HG03280 (cell line): Measurements from ENCODE around the gene ITK.

ENCODE experiments used
- ATAC-seq: cut with Tn5 transposase; IDR thresholded peaks from one replicate; pipeline ENCODE4 v1.9.1; 2021; ENCODE audit warnings: mild to moderate bottlenecking, moderate library complexity; ENCODE audit not compliant: unreplicated experiment

The ITK gene

DNA sequence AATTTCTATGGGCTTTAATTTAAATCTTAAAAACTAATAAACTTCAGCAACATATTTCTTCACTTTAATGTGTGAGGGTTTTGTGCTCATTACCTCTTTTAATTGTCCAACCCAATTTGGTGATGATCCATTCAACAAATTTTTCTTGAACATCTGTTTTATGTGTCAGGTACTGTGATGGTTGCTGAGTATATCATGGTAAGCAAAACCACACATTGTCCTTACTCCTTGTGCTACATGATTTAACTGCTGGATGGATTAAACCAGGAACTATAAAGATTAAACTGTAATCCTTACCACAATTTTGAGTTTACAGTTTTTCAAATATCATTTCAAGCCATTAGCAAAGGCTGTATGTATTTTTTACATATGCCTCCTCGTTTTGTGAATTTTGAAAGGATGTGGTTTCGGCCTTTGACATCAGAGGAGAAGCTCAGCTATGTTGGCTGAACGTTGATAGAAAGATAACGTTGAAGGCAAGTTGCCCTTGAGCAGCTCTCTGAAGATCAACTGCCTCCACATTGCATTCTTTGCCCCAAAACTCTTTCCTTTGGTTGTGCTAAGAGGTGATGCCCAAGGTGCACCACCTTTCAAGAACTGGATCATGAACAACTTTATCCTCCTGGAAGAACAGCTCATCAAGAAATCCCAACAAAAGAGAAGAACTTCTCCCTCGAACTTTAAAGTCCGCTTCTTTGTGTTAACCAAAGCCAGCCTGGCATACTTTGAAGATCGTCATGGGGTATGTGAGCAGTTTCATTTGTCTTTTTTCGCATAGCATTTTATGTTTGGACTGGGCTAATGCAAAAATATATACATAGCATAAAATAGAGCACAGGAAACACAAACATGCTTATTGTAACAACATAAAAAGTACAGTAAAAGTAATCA, at the start of gene ITK:
Gene ITK (plus strand): TSS at position 467 of the 891 bp plus-strand sequence. CDS start 138 bp downstream, at position 605.
- ATAC-seq, result no peak

DNA sequence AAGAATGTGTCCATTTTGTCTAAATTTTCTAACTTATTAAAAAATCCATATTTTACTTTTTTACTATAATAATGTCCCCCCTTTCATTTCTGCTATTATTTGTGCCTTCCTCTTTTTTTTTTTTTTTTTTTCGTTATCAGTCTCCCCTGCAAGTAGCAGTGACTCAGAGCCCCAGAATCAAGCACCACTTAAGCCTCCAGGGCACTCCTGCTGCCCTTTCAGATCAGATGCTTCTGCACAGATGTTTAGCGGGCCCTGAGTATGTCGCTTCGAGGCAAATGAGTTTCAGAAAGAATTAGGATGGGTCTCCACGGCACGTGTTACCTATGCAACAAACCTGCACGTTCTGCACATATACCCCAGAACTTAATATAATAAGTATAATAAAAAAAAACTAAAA, 49.7 kb upstream of the ITK start:
- ATAC-seq, result peak; percentile 63

DNA sequence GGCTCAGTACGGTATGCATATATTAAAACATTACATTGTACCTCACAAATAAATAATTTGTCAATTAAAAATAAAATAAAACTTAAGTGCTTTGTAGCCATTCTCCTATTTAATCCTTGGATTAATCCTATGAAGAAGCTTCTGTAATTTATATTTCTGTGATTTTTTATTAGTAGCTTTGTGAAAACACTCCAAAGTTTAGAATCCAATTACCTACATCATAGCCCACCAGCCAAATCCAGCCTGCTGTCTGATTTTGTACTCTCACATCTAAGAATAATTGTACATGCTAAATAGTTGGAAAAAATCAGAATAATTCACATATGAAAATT, 48.4 kb upstream of the ITK start:
- no peak for ATAC-seq

DNA sequence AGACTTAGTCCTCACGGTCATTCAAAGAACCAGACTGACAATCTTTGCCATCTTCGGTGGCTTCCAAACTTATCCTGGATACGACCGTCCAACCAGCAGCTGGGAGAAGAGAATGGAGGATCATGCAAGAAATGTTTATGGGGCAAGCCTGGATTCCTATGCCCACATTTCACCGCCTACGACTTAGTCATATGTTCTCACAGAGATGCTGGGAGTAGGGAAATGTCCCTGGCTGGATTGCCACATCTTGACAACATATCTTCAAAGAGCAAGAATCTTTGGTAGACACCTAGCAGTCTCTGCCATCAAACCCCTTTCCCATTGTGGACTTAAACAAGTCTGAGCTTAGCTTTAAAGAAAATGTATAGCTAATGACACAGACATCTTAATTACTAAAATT, 42.9 kb upstream of the ITK start:
- ATAC-seq, result no peak

DNA sequence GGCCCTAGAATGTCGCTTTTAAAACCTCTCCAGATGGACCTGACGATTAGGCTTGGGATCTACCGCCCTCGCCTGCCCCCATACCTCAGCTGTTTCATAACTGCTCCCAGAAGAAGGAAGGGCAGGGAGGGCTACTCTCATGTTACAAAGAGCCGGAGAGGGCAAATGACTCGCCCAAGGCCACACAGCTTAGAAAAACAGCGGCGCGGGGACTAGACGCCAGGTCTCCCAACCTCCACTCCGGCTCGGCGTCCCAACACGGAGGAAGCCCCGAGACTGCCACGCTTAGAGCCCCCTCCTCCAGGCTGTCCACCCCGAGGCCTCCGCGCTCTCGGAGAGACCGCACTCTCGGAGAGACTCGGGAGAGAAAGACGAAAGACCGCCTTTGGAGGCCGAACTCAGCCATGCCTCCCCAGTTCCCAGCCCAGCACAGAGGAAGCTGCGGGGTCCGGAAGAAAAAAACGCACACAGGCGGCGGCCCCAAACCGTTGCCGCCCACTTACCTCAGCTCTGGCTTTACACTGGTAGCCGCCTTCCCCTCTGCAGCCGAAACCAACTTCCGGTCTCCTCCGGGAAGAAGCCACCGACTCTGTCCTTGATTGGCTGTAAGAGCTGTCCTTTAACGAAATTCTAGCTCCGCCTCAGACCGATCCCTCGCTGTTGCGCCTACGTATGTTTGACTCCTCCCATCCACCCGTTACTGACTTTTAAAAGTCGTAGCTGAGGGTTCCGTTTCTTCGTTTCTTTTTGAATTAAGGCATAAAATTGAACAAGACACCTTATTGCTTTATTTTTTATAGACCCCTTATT, 38.1 kb upstream of the ITK start, which contains the start of gene MED7:
Gene MED7 (minus strand): TSS at position 549 of the 810 bp plus-strand sequence. CDS start 3,434 bp downstream, outside the sequence.
- ATAC-seq, result peak; percentile 100

DNA sequence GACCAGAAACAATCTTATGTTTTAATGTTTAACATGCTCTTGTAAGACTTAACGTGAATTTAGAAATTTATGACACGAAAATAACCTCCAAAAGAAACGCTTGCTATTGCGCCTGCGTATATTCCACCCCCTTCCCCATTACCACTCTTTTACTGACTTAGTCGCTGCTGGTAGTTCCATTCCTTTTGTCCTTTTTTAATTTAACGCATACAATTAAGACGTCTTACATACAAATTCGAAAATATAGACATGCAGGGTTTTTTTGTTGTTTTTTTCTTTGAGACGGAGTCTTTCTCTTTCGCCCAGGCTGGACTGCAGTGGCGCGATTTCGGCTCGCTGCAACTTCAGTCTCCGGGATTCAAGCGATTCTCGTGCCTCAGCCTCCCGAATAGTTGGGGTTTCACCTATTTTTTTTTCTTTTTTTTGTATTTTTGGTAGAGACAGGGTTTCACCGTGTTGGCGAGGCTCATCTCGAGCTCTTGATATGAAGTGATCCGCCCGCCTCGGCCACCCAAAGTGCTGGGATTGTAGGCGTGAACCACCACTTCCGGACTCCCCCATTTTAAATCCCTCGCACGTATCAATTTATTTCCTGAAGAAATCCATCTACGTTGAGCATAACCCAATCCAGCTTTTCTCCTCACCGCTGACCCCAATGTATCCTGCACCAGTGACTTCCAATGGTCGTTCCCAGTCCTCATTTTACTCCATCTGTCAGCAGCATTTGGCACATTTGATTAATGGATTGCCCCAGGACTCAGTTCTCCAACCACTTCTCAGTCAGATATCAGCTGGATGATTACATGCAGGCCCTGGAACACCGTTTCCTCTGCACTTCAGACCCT, 37.3 kb upstream of the ITK start:
- peak; percentile 40 for ATAC-seq

DNA sequence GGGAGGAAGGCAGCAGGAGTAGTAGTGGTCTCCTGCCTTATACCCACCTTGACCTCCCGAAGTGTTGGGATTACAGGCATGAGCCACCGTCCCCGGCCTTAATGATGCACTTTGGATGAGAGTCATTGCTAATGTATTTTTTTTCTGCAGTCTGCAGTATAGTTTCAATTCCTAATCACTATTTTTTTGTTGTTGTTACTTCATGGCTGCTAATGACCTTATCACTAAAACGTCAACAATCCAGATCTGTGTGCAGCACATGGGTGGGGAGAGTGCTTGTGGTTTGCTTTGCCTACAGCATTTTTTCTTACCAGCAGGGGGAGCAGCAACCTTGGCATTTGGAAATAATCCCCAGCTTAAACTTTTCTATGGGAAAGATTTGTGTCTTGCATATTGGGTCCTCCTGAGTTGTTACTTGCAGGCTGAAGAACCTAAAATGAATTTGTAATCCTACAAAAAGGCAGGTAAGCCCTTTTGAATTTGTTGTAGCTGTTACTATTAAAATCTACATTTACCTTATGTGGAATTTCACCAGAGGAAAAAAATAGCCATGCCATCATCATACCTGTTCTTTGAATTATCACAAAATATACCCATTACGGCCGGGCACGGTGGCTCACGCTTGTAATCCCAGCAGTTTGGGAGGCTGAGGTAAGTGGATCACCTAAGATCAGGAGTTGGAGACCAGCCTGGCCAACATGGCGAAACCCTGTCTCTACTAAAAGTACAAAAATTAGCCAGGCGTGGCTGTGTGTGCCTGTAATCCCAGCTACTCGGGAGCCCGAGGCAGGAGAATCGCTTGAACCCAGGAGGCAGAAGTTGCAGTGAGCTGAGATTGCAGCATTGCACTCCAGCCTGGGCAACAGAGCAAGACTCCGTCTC, 31.7 kb upstream of the ITK start:
- ATAC-seq, result peak; percentile 84

DNA sequence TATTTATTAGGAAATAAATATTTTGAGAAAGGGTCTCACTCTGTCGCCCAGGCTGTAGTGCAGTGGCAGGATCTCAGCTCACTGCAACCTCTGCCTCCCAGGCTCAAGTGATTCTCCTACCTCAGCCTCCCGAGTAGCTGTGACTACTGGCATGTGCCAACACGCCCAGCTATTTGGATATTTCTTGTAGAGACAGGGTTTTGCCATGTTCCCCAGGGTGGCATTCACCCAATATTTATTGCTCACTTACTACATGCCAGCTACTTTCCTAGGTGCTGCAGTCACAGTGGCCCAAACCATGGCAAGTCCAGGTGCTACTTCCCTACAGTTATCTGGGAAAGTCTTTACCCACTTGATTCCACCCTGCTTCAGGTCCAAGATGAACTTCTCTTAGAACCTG, 29.6 kb upstream of the ITK start:
- no peak for ATAC-seq

DNA sequence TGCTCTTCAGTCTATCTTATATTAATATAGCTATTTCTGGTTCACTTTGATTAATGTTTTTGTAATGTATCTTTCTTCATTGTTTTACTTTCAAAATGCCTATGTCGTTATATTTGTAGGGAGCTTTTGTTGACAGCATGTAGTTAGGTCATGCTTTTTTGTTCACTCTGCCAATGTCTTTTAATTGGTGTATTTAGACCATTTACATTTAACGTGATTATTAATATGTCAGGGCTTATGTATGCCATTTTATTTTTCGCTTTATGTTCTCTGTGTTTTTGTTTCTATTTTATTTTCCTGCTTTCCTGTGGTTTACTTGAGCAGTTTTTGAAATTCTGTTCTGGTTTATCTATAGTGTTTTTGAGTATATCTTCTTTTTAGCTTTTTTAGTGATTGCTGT, 25.3 kb upstream of the ITK start:
- ATAC-seq, result no peak

DNA sequence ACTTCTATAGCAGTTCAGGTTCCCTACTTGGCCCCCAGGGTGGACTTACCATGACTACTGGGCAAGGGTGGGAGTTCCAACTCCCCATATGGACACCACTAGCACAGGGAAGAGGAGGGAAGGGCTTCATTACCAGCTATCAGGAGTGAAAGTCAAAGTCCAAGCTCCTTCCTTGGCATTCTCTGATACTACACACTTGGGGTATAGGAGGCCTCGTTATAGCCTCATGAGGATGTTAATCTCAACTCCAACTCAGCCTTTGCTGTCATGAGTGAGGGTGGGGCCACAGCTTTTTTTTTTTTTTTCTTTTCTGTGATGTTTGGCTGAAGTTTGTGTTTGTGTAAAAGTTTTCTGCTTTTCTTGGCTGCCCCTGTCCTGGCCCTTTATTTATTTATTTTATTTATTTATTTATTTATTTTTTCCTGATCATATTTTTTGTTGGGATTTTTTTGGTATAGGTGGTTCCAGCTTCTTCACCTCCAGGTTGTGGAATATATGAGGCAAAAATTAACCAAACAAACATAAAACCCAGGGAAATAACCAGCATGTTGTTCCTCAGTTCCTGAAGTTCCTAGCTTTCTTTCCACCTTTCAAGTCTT, 23.2 kb upstream of the ITK start:
- no peak for ATAC-seq

DNA sequence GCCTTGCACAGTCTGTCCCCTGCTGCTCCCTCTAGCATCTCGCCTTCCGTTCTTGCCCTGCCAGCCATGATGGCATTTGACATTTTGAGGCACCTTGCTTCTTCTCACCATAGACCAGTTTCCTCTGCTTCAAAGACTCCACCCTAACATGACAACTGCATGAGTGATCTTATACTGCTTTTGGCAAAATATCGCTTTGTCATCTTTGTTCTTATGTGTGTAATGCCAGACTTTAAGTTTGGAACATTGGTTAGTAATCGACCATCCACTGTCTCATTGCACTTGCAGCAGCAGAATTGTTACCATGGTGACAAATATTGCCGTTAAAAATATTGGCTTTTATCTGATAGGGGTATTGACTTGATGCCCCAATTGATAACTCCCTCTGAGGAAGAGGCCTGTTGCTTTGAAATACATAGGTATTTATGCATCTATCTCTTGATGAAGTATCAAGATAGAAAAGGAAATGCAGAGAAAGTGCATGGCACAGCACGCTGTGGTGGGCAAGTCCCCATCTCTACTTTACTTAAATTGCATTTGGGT, 21.4 kb upstream of the ITK start:
- no peak for ATAC-seq

DNA sequence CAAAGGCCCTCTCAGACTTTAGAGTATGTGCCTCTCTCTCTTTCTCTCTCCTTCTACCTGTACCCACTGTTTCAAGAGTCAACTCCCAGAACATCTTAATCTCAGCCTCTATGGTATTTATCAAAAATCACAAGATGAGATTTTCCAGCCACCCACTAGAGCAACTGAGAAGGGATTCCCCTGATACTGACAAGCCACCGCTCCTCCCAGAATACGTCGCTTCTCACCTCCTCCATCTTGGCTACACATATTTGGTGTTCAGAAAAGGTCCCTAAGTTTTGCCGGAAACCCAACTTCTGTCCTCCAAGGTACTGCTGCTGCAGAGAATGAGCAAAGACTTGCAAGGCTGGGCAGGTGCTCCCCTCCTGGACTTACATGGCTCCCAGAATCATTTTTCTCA, 20.6 kb upstream of the ITK start:
- no peak for ATAC-seq

DNA sequence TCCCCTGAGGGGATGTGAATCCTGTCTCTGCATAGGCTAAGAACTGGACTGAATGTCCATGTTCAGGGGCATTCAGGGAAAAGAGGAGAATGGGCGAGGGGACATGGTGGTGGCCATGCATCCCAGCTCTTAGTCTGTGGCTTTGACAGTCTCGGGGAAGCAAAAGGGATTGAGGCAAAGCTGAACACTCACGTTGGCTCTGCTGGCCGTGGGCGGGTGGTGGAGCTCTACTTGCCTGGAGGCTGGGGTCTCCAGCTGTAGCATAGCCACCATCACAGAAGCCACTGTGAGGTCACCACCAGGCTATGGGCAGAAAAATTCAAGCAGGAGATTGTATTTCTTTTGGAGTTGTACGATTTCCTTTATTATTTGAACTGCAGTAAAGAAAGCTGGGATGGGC, 18.6 kb upstream of the ITK start:
- no peak for ATAC-seq

DNA sequence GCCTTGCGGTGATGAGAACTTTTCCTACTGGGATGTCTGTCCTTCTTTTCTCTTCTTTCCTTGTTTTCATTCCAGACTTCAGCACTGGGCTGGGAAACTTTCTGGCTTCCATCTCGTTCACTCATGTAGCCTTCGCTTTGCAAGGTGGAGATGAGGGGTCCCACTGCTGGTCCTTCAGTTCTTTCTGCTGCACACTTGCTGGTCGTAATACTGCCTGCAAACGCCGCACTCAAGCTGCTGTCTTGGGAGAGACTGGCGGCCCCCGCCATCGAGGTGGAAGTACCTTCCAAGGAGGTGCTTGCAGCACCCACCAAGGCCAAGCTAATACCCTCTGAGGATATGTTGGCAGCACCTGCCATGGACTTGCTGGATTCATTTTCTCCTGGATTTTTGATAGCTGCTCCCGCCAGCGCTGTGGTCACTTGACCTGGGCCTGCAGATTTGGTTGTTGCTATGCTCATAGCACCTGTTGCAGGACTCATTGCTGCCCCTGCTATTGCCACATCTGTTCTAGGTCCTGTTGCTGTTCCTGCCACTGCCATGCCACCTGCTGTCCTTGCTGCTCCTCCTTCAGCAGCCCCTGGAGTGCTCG, 17.6 kb upstream of the ITK start:
- ATAC-seq, result no peak

DNA sequence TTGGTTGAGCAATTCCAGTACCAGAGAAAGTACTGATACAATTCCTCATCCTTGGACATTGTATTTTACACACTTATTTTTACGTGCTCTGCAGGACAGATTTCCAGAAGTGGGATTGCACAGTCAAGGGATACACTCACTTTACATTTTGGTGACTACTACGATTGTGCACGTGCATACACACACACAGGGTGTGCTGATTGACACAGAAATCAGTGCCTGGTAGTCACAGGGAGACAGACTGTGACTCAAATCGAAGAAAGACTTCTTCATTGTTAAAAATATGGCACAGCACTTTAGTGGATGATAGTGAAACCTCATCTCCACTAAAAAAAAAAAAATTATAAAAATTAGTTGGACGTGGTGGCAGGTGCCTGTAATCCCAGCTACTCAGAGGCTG, 16.1 kb upstream of the ITK start:
- no peak for ATAC-seq

DNA sequence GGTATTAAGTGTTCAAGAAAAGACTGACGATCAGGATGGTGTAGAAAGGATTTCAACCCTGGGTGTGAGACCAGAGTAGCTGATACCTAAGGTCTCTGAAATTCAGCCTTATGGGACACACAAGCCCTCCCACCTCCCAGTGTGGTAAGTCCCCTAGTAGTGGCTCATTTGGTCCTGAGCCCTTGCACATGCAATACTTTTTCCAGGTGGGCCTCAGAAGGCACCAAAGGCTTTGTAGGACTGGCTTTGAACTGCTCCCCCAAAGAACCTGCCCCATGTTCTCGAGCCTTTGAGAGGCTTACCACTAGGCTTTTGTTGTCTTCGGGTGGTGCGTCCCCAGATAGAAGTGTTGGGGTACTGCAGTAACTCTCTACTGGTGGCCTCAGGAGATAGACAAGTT, 15.4 kb upstream of the ITK start:
- ATAC-seq, result no peak

DNA sequence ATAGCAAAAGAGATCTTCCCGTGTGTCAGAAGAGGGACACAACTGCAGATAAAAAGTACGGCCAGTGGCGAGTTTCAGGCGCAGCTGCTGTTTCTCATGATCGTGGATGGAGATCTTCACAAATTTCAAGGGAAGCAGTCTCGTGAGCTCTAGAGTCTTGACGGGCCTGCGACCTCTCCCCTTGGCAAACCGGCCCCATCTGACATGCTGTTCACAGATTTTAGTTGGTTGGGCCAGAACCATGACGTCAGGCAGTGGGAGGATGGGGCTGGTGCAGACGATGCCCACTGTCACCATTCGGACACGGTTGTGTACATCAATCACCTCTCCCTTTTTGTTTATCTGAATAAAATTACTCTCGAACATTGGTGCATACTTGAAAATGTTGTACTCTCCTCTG, 15.0 kb upstream of the ITK start:
- no peak for ATAC-seq

DNA sequence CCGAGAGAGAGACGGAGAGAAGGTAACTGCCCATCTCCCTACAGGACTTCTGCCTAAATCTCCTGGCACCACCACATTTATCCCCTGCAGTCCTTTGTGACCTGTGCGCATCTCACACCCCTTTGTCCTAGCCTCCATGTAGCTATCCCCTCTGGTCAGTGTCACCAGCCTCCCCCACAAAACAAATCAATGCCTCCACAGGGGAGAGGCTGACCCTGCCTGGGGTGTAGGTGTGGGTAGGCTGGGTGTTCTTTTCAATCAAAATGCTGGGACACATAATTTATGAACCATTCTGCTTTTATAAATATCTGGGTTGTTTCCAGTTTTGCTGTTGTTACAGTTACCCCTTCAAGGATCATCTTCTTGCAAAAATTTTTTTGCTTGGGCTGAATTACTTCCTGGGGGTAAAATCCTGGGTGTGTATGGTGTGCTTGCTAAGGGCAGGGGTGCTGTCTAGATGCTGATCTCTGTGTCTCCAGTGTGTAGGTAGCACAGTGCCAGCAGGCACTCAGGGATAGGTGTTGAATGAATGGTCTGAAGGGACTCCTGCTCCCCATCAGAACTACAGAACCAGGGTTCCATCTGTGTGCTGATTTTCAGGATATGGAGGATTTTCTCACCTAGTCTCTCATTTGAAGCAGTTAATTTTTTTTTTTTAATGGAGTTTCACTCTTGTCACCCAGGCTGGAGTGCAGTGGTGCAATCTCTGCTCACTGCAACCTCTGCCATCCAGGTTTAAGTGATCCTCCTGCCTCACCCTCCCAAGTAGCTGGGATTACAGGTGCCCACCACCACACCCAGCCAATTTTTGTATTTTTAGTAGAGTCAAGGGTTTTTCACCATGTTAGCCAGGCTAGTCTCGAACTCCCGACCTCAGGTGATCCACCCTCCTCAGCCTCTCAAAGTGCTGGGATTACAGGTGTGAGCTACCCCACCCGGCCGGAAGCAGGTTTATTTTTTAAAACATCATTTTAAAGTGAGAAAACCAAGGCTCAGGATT, 14.1 kb upstream of the ITK start, which contains the start of gene GARIN3:
Gene GARIN3 (minus strand): TSS at position 51 of the 1,000 bp plus-strand sequence. CDS start 96 bp downstream, outside the sequence.
- no peak for ATAC-seq
